ENCODE data around the gene DDX27.
"Not testable (repeated sequence)": the region's sequence is repeated elsewhere in the genome, so short reads cannot be mapped to it uniquely, and the experiment has no call there.

The DDX27 gene

GRCh38 chr20:49184691-49185070 is 34.5 kb upstream of the DDX27 start:
- TF ChIP-seq TAF1 (IDR thresholded peaks at IDR 0.05; ENCODE audit: low read depth, low read length) (no peak), PAX5 (IDR thresholded peaks at IDR 0.05; ENCODE audit: insufficient read depth, low read length, severe bottlenecking) (no peak), POLR2AphosphoS5 (IDR thresholded peaks at IDR 0.05; ENCODE audit: low read depth, low read length) (no peak), SPI1 (IDR thresholded peaks at IDR 0.05; ENCODE audit: low read depth, low read length) (no peak), POLR2A (IDR thresholded peaks at IDR 0.05; ENCODE audit: low read depth, low read length) (no peak), POU2F2 (IDR thresholded peaks at IDR 0.05; ENCODE audit: low read depth, low read length) (no peak)
- FAIRE-seq (no peak), DNase-seq (ENCODE audit: insufficient read length, low spot score) (no peak)

- DNase-seq (ENCODE audit: insufficient read length, low spot score) (no peak), FAIRE-seq (no peak)
- TF ChIP-seq SPI1 (IDR thresholded peaks at IDR 0.05; ENCODE audit: low read depth, low read length) (no peak), POLR2AphosphoS5 (IDR thresholded peaks at IDR 0.05; ENCODE audit: low read depth, low read length) (no peak), TAF1 (IDR thresholded peaks at IDR 0.05; ENCODE audit: low read depth, low read length) (no peak), POLR2A (IDR thresholded peaks at IDR 0.05; ENCODE audit: low read depth, low read length) (no peak), PAX5 (IDR thresholded peaks at IDR 0.05; ENCODE audit: insufficient read depth, low read length, severe bottlenecking) (no peak), POU2F2 (IDR thresholded peaks at IDR 0.05; ENCODE audit: low read depth, low read length) (no peak)
Observed at GRCh38 chr20:49185071-49185761, 34.0 kb upstream of the DDX27 start.

- DNase-seq (ENCODE audit: insufficient read length, low spot score) (no peak), FAIRE-seq (peak; percentile 35)
- TF ChIP-seq POU2F2 (IDR thresholded peaks at IDR 0.05; ENCODE audit: low read depth, low read length) (no peak), POLR2AphosphoS5 (IDR thresholded peaks at IDR 0.05; ENCODE audit: low read depth, low read length) (no peak), POLR2A (IDR thresholded peaks at IDR 0.05; ENCODE audit: low read depth, low read length) (no peak), TAF1 (IDR thresholded peaks at IDR 0.05; ENCODE audit: low read depth, low read length) (no peak), PAX5 (IDR thresholded peaks at IDR 0.05; ENCODE audit: insufficient read depth, low read length, severe bottlenecking) (no peak), SPI1 (IDR thresholded peaks at IDR 0.05; ENCODE audit: low read depth, low read length) (no peak)
Observed at GRCh38 chr20:49186535-49187329, 32.5 kb upstream of the DDX27 start.

- no peak for DNase-seq (ENCODE audit: insufficient read length, low spot score)
- no peak for FAIRE-seq
- no peak for TF ChIP-seq TAF1 (IDR thresholded peaks at IDR 0.05; ENCODE audit: low read depth, low read length)
- no peak for TF ChIP-seq POU2F2 (IDR thresholded peaks at IDR 0.05; ENCODE audit: low read depth, low read length)
- TF ChIP-seq SPI1 (IDR thresholded peaks at IDR 0.05; ENCODE audit: low read depth, low read length) = no peak
- TF ChIP-seq POLR2A (IDR thresholded peaks at IDR 0.05; ENCODE audit: low read depth, low read length) = no peak
- TF ChIP-seq POLR2AphosphoS5 (IDR thresholded peaks at IDR 0.05; ENCODE audit: low read depth, low read length) = no peak
- no peak for TF ChIP-seq PAX5 (IDR thresholded peaks at IDR 0.05; ENCODE audit: insufficient read depth, low read length, severe bottlenecking)
Observed at GRCh38 chr20:49187330-49187850, 31.8 kb upstream of the DDX27 start.

GRCh38 chr20:49187851-49188641 is 31.2 kb upstream of the DDX27 start, which contains the start of gene STAU1:
Gene STAU1 (minus strand): TSS chr20:49188334. CDS start chr20:49166201, 22,133 bp downstream.
- FAIRE-seq (peak; percentile 95), DNase-seq (ENCODE audit: insufficient read length, low spot score) (peak; percentile 96)
- TF ChIP-seq PAX5 (IDR thresholded peaks at IDR 0.05; ENCODE audit: insufficient read depth, low read length, severe bottlenecking) (peak; percentile 8), TAF1 (IDR thresholded peaks at IDR 0.05; ENCODE audit: low read depth, low read length) (peak; percentile 54; the same call in 1 of the 2 replicates), POLR2AphosphoS5 (IDR thresholded peaks at IDR 0.05; ENCODE audit: low read depth, low read length) (0 out of 2 replicates have a peak, but pooled peaks have one; percentile 44), POU2F2 (IDR thresholded peaks at IDR 0.05; ENCODE audit: low read depth, low read length) (no peak), POLR2A (IDR thresholded peaks at IDR 0.05; ENCODE audit: low read depth, low read length) (0 out of 2 replicates have a peak, but pooled peaks have one; percentile 26), SPI1 (IDR thresholded peaks at IDR 0.05; ENCODE audit: low read depth, low read length) (no peak)

GRCh38 chr20:49192944-49193518 is 26.2 kb upstream of the DDX27 start:
- not testable (repeated sequence) for FAIRE-seq; DNase-seq (ENCODE audit: insufficient read length, low spot score)

GRCh38 chr20:49199729-49200293 is 19.4 kb upstream of the DDX27 start:
- TF ChIP-seq POU2F2 (IDR thresholded peaks at IDR 0.05; ENCODE audit: low read depth, low read length) (no peak), PAX5 (IDR thresholded peaks at IDR 0.05; ENCODE audit: insufficient read depth, low read length, severe bottlenecking) (no peak), POLR2A (IDR thresholded peaks at IDR 0.05; ENCODE audit: low read depth, low read length) (no peak), POLR2AphosphoS5 (IDR thresholded peaks at IDR 0.05; ENCODE audit: low read depth, low read length) (no peak), TAF1 (IDR thresholded peaks at IDR 0.05; ENCODE audit: low read depth, low read length) (no peak), SPI1 (IDR thresholded peaks at IDR 0.05; ENCODE audit: low read depth, low read length) (no peak)
- DNase-seq (ENCODE audit: insufficient read length, low spot score) (no peak), FAIRE-seq (no peak)

- no peak for TF ChIP-seq POLR2AphosphoS5 (IDR thresholded peaks at IDR 0.05; ENCODE audit: low read depth, low read length)
- TF ChIP-seq SPI1 (IDR thresholded peaks at IDR 0.05; ENCODE audit: low read depth, low read length) = no peak
- no peak for TF ChIP-seq PAX5 (IDR thresholded peaks at IDR 0.05; ENCODE audit: insufficient read depth, low read length, severe bottlenecking)
- no peak for TF ChIP-seq TAF1 (IDR thresholded peaks at IDR 0.05; ENCODE audit: low read depth, low read length)
- TF ChIP-seq POLR2A (IDR thresholded peaks at IDR 0.05; ENCODE audit: low read depth, low read length) = no peak
- TF ChIP-seq POU2F2 (IDR thresholded peaks at IDR 0.05; ENCODE audit: low read depth, low read length) = no peak
- DNase-seq (ENCODE audit: insufficient read length, low spot score) = no peak
- no peak for FAIRE-seq
Observed at GRCh38 chr20:49203011-49203410, 16.2 kb upstream of the DDX27 start.

All from GM12891 (cell line).